ENCODE measurements around the gene HIVEP3.

HIVEP3 gene

DNA sequence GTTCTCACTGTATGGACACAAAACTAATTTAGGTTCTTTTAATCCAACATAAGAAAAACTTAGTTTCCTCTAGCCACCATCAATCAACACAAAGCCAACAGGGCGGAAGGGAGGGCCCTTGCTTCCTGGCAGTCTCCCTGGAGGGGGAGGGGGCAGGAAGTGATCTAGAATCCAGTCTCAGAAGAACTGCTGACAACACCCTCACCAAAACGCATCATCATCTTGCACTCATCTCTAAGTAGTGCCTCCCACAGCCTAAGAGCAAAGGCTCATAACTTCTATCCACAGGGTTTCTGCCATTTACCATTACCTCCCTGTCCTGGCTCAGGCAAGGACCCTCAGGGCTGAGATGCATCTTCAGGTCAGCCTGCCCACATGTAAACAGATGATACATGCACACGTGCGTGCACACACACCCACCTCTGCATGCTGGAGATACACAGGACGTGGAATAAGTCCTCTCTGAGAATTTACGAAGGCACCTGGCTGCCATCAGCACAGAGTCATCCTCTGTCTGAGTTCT is 20.5 kb downstream of the HIVEP3 start:
- H3K27me3 ChIP-seq (ENCODE audit: insufficient read depth, low read length), result 0 out of 2 replicates have a peak, but pooled peaks cover 4% of the 10 kb centered on the region
- no peak overlapping the region for H2AFZ ChIP-seq (ENCODE audit: low read length)
- no peaks in the 10 kb centered on the region for H3F3A ChIP-seq (ENCODE audit: insufficient read depth, low read length)
- no peaks in the 10 kb centered on the region for H4K20me1 ChIP-seq (ENCODE audit: insufficient read depth, low read length)
- no peak overlapping the region for H3K9ac ChIP-seq (ENCODE audit: low read length)
- H3K36me3 ChIP-seq (ENCODE audit: insufficient read depth, low read length), result no peaks in the 10 kb centered on the region
- no peaks in the 10 kb centered on the region for H3K4me1 ChIP-seq (ENCODE audit: insufficient read depth, low read length, severe bottlenecking)
- no peak for TF ChIP-seq EZH2 (IDR thresholded peaks at IDR 0.05; ENCODE audit: borderline replicate concordance, low read length)
- TF ChIP-seq, protein P1, sequence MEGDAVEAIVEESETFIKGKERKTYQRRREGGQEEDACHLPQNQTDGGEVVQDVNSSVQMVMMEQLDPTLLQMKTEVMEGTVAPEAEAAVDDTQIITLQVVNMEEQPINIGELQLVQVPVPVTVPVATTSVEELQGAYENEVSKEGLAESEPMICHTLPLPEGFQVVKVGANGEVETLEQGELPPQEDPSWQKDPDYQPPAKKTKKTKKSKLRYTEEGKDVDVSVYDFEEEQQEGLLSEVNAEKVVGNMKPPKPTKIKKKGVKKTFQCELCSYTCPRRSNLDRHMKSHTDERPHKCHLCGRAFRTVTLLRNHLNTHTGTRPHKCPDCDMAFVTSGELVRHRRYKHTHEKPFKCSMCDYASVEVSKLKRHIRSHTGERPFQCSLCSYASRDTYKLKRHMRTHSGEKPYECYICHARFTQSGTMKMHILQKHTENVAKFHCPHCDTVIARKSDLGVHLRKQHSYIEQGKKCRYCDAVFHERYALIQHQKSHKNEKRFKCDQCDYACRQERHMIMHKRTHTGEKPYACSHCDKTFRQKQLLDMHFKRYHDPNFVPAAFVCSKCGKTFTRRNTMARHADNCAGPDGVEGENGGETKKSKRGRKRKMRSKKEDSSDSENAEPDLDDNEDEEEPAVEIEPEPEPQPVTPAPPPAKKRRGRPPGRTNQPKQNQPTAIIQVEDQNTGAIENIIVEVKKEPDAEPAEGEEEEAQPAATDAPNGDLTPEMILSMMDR (IDR thresholded peaks at IDR 0.05; ENCODE audit: low read length), result no peak
- H3K4me2 ChIP-seq (ENCODE audit: low read length), result no peak overlapping the region
- no peak overlapping the region for H3K4me3 ChIP-seq (ENCODE audit: low read depth, low read length, poor library complexity, severe bottlenecking)
- H3K79me2 ChIP-seq (ENCODE audit: insufficient read depth, low read length), result no peaks in the 10 kb centered on the region
- H3K9me3 ChIP-seq (ENCODE audit: low read length), result no peaks in the 10 kb centered on the region
- H3K9me2 ChIP-seq (ENCODE audit: low read depth, low read length), result no peaks in the 10 kb centered on the region
- H3K27ac ChIP-seq (ENCODE audit: low read depth, low read length, poor library complexity, severe bottlenecking), result no peak overlapping the region

DNA sequence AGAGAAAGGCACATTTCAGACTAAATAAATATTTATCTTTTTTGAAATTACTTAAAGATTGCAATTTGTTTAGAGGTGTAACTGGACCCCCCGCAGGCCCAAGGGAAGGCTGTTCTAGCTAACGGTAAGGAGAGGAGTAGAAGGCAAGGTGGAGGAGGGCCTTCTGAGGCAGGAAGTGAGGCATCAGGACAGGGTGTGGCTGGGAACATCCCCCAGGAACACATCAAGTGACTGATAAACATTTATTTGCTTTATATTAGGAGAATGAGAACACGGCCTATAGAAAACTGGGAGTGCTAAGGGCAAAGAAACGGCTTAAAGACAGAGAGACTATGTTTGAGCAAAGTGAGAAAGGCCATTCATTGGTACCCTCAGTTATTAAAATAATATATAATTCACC is 23.2 kb downstream of the HIVEP3 start:
- H3K9me2 ChIP-seq (ENCODE audit: low read depth, low read length), result no peaks in the 10 kb centered on the region
- no peaks in the 10 kb centered on the region for H3K4me1 ChIP-seq (ENCODE audit: insufficient read depth, low read length, severe bottlenecking)
- TF ChIP-seq EZH2 (IDR thresholded peaks at IDR 0.05; ENCODE audit: borderline replicate concordance, low read length), result no peak
- TF ChIP-seq, protein P1 (IDR thresholded peaks at IDR 0.05; ENCODE audit: low read length), result no peak
- no peaks in the 10 kb centered on the region for H3K9me3 ChIP-seq (ENCODE audit: low read length)
- no peak overlapping the region for H3K4me2 ChIP-seq (ENCODE audit: low read length)
- H3K79me2 ChIP-seq (ENCODE audit: insufficient read depth, low read length), result no peaks in the 10 kb centered on the region
- H3K27me3 ChIP-seq (ENCODE audit: insufficient read depth, low read length), result 0 out of 2 replicates have a peak, but pooled peaks cover 4% of the 10 kb centered on the region
- no peaks in the 10 kb centered on the region for H3F3A ChIP-seq (ENCODE audit: insufficient read depth, low read length)
- H3K27ac ChIP-seq (ENCODE audit: low read depth, low read length, poor library complexity, severe bottlenecking), result no peak overlapping the region
- no peaks in the 10 kb centered on the region for H3K36me3 ChIP-seq (ENCODE audit: insufficient read depth, low read length)
- H3K4me3 ChIP-seq (ENCODE audit: low read depth, low read length, poor library complexity, severe bottlenecking), result no peak overlapping the region
- H2AFZ ChIP-seq (ENCODE audit: low read length), result no peak overlapping the region
- no peaks in the 10 kb centered on the region for H4K20me1 ChIP-seq (ENCODE audit: insufficient read depth, low read length)
- no peak overlapping the region for H3K9ac ChIP-seq (ENCODE audit: low read length)

DNA sequence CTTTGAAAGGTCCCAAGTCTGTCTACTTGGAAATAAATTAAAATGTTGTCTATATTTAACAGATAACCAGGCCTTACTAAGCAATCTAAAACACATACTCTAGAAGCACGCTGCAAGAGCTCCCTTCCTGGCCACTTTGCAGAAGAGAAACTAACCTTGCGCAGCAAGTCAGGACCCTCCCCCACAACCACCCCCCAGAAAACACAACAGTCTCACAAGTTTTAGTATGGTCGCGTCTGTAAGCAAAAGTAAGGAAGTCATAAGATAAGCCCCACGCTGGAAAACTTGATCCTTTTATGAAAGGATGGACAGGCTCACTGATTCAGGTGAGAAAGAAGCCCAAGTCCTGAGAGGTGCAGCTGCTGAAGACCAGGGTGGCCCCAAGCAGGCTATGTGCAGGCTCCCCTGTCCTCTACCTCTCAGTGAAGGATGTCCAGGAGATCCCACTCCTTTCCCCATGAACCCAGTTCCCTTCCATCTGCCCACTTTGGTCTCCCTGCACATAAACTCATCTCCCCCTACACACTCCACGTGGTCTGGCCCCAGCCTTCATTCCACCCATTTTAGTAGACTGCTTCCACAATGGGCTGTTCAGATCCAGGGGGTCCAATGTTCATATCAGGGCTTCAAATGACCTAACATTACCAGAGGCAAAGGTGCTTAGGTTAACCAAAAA is 23.8 kb downstream of the HIVEP3 start:
- Histone ChIP-seq H3K36me3 (ENCODE audit: insufficient read depth, low read length) (no peaks in the 10 kb centered on the region), H3K79me2 (ENCODE audit: insufficient read depth, low read length) (no peaks in the 10 kb centered on the region), H3K27ac (ENCODE audit: low read depth, low read length, poor library complexity, severe bottlenecking) (no peak overlapping the region), H3K4me3 (ENCODE audit: low read depth, low read length, poor library complexity, severe bottlenecking) (no peak overlapping the region), H3K9ac (ENCODE audit: low read length) (no peak overlapping the region), H3K27me3 (ENCODE audit: insufficient read depth, low read length) (0 out of 2 replicates have a peak, but pooled peaks cover 4% of the 10 kb centered on the region), H2AFZ (ENCODE audit: low read length) (no peak overlapping the region), H3K4me1 (ENCODE audit: insufficient read depth, low read length, severe bottlenecking) (no peaks in the 10 kb centered on the region), H3F3A (ENCODE audit: insufficient read depth, low read length) (no peaks in the 10 kb centered on the region), H3K9me2 (ENCODE audit: low read depth, low read length) (no peaks in the 10 kb centered on the region), H3K4me2 (ENCODE audit: low read length) (no peak overlapping the region), H3K9me3 (ENCODE audit: low read length) (no peaks in the 10 kb centered on the region), H4K20me1 (ENCODE audit: insufficient read depth, low read length) (no peaks in the 10 kb centered on the region)
- TF ChIP-seq EZH2 (IDR thresholded peaks at IDR 0.05; ENCODE audit: borderline replicate concordance, low read length), result no peak
- TF ChIP-seq, protein P1 (IDR thresholded peaks at IDR 0.05; ENCODE audit: low read length), result no peak

All from OCI-LY1 (cell line).